ENCODE data around the gene PLCB1.

- TF ChIP-seq CTCF (IDR thresholded peaks at IDR 0.05; ENCODE audit: low read depth, low read length) (no peak), MAX (IDR thresholded peaks at IDR 0.05; ENCODE audit: low read depth, low read length) (no peak), POLR2A (IDR thresholded peaks at IDR 0.05; ENCODE audit: extremely low read depth, insufficient read length) (no peak)
These were observed 675.6 kb downstream of the PLCB1 start for GRCh38 chr20:8807480-8808201.
